HG02840 (cell line): Measurements from ENCODE around the gene DSTN.
"Not testable (repeated sequence)": the region's sequence is repeated elsewhere in the genome, so short reads cannot be mapped to it uniquely, and the experiment has no call there.

Source experiments
- ATAC-seq: cut with Tn5 transposase; IDR thresholded peaks from one replicate; pipeline ENCODE4 v1.9.1; 2021; ENCODE audit warnings: mild to moderate bottlenecking, moderate library complexity, moderate number of reproducible peaks; ENCODE audit not compliant: unreplicated experiment, low FRiP score

The DSTN gene

GRCh38 chr20:17659344-17659743, 89.5 kb downstream of the DSTN start:
- not testable (repeated sequence) for ATAC-seq
